GM12878 (cell line): Measurements from ENCODE around the gene TMEM225B. TPM values are rescaled to one million over a fixed set of nuclear protein-coding genes. Genes with fewer than 3 reads are reported as not detected.
A peak's percentile ranks its signal among the peaks of the same experiment; 100 is the strongest.

Source experiments
- CHD2 ChIP-seq: IDR thresholded peaks from 2 replicates; pipeline ENCODE4 v1.6.1; 2011; ENCODE audit warnings: low read depth, low read length, improper control_type of control experiment, borderline replicate concordance
- ELK1 ChIP-seq: IDR thresholded peaks from 2 replicates; pipeline ENCODE4 v1.6.1; 2012; ENCODE audit warnings: low read depth, low read length, improper control_type of control experiment
- IKZF1 ChIP-seq: fragments of 450-650 bp; conservative IDR thresholded peaks from 2 replicates; pipeline ENCODE4 v1.6.1; 2017; ENCODE audit warnings: antibody characterized with exemption, mild to moderate bottlenecking
- NBN ChIP-seq: fragments of 450-650 bp; IDR thresholded peaks from 2 replicates; pipeline ENCODE4 v1.6.1; 2016
- NFIC ChIP-seq: IDR thresholded peaks from 2 replicates; pipeline ENCODE4 v1.6.1; 2012; ENCODE audit warnings: low read depth, mild to moderate bottlenecking, inconsistent platforms, low read length, moderate library complexity
- NRF1 ChIP-seq: conservative IDR thresholded peaks from 2 replicates; pipeline ENCODE4 v1.6.1; 2011; ENCODE audit warnings: mild to moderate bottlenecking, low read depth, low read length, improper control_type of control experiment
- POLR2AphosphoS5 ChIP-seq: IDR thresholded peaks from 2 replicates; pipeline ENCODE4 v1.6.1; 2011; ENCODE audit warnings: mild to moderate bottlenecking, low read length, inconsistent platforms
- RAD21 ChIP-seq: IDR thresholded peaks from 2 replicates; pipeline ENCODE4 v1.6.1; 2011; ENCODE audit warnings: mild to moderate bottlenecking, low read depth, low read length, moderate library complexity; ENCODE audit not compliant: insufficient read depth
- SREBF2 ChIP-seq: IDR thresholded peaks from 2 replicates; pipeline ENCODE4 v1.6.1; 2012; ENCODE audit warnings: mild to moderate bottlenecking, low read length
- SRF ChIP-seq, 2 experiments: IDR thresholded peaks; 2 replicates each; pipeline ENCODE4 v1.6.1; 2011; ENCODE audit warnings: low read depth in 2 of 2, low read length in 2 of 2, mild to moderate bottlenecking in 1 of 2, moderate library complexity in 1 of 2
- TBL1XR1 ChIP-seq: IDR thresholded peaks from 2 replicates; pipeline ENCODE4 v1.6.1; 2012; ENCODE audit warnings: low read depth, low read length, improper control_type of control experiment
- WRNIP1 ChIP-seq: IDR thresholded peaks from 2 replicates; pipeline ENCODE4 v1.6.1; 2011; ENCODE audit warnings: low read depth, low read length, improper control_type of control experiment, borderline replicate concordance
- YY1 ChIP-seq: IDR thresholded peaks from 2 replicates; pipeline ENCODE4 v1.6.1; 2011; ENCODE audit warnings: low read depth, mild to moderate bottlenecking, low read length
- ZBTB33 ChIP-seq: fragments of 450-650 bp; IDR thresholded peaks from 2 replicates; pipeline ENCODE4 v1.6.1; 2017; ENCODE audit warnings: mild to moderate bottlenecking
- ZNF24 ChIP-seq: fragments of 450-650 bp; IDR thresholded peaks from 2 replicates; pipeline ENCODE4 v1.6.1; 2017; ENCODE audit warnings: antibody characterized with exemption, mild to moderate bottlenecking
- ZNF384 ChIP-seq: IDR thresholded peaks from 2 replicates; pipeline ENCODE4 v1.6.1; 2012; ENCODE audit warnings: low read depth, mild to moderate bottlenecking, low read length, improper control_type of control experiment, borderline replicate concordance
- polyA plus RNA-seq, 11 experiments: library from polyadenylated mRNA; depleted of rRNA in 4 of 11; unstranded in 6 of 11; stranded (reverse) in 5 of 11; fragments of >200 nt; fragmentation: Nextera tagmentation in 4 of 11; fragmentation: Illumina TruSeq in 1 of 11; extraction: Ambion mirVana in 4 of 11; extraction: Trizol in 1 of 11; gene quantifications; 1 replicate in 1 of 11; 2 replicates in 10 of 11; pipeline versions ENCODE4 v1.2.1 to v1.2.3, GENCODE V29; 2011 to 2016; ENCODE audit warnings: inconsistent platforms in 2 of 11, missing spikeins in 2 of 11, low read depth in 1 of 11
- total RNA-seq, 4 experiments: library from RNA; depleted of rRNA in 3 of 4; stranded (reverse); fragments of >200 nt in 3 of 4; fragmentation: Illumina TruSeq in 1 of 4; extraction: Trizol in 1 of 4; gene quantifications; 2 replicates each; pipeline versions ENCODE4 v1.2.1 to v1.2.3, GENCODE V29; 2013 to 2021
- TF ChIP-seq, protein P1 (sequence below): fragments of 450-650 bp; IDR thresholded peaks from 2 replicates; pipeline ENCODE4 v1.6.1; 2016; ENCODE audit warnings: mild to moderate bottlenecking
- TF ChIP-seq, protein P2 (sequence below): fragments of 450-650 bp; conservative IDR thresholded peaks from 2 replicates; pipeline ENCODE4 v1.6.1; 2017; ENCODE audit warnings: mild to moderate bottlenecking, moderate library complexity
- TF ChIP-seq, protein P3 (sequence below): fragments of 450-650 bp; IDR thresholded peaks from 2 replicates; pipeline ENCODE4 v1.6.1; 2016; ENCODE audit warnings: mild to moderate bottlenecking, moderate library complexity, borderline replicate concordance

TMEM225B gene
- total and polyA plus RNA-seq, 10 of the 15 experiments (the other 5 are each of a cell fraction or from before 2014, with no cell fraction given), result 0.22 to 1.9 (median 0.43) TPM

- no peak for TF ChIP-seq ZBTB33
- TF ChIP-seq RAD21, result peak; percentile 24; the same call in 1 of the 2 replicates
- TF ChIP-seq CHD2, result no peak
- no peak for TF ChIP-seq ZNF384
- peak; percentile 76 for TF ChIP-seq YY1
- peak; percentile 84; the same call in 1 of the 2 replicates for TF ChIP-seq NBN
- peak; percentile 45 for TF ChIP-seq ZNF24
- TF ChIP-seq, protein P1, sequence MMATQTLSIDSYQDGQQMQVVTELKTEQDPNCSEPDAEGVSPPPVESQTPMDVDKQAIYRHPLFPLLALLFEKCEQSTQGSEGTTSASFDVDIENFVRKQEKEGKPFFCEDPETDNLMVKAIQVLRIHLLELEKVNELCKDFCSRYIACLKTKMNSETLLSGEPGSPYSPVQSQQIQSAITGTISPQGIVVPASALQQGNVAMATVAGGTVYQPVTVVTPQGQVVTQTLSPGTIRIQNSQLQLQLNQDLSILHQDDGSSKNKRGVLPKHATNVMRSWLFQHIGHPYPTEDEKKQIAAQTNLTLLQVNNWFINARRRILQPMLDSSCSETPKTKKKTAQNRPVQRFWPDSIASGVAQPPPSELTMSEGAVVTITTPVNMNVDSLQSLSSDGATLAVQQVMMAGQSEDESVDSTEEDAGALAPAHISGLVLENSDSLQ, result 0 out of 2 replicates have a peak, but pooled peaks have one; percentile 39
- TF ChIP-seq SREBF2, result peak; percentile 46; the same call in 1 of the 2 replicates
- TF ChIP-seq, protein P2, sequence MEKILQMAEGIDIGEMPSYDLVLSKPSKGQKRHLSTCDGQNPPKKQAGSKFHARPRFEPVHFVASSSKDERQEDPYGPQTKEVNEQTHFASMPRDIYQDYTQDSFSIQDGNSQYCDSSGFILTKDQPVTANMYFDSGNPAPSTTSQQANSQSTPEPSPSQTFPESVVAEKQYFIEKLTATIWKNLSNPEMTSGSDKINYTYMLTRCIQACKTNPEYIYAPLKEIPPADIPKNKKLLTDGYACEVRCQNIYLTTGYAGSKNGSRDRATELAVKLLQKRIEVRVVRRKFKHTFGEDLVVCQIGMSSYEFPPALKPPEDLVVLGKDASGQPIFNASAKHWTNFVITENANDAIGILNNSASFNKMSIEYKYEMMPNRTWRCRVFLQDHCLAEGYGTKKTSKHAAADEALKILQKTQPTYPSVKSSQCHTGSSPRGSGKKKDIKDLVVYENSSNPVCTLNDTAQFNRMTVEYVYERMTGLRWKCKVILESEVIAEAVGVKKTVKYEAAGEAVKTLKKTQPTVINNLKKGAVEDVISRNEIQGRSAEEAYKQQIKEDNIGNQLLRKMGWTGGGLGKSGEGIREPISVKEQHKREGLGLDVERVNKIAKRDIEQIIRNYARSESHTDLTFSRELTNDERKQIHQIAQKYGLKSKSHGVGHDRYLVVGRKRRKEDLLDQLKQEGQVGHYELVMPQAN, result peak; percentile 47; the same call in 1 of the 2 replicates
- TF ChIP-seq IKZF1, result peak; percentile 92
- TF ChIP-seq NRF1, result no peak
- peak in 1 of 2 experiments; percentile 69; a peak in 1 of 4 replicates for TF ChIP-seq SRF (IDR thresholded peaks at IDR 0.05; ENCODE audit: low read depth in 2 of 2, low read length in 2 of 2)
- peak; percentile 90 for TF ChIP-seq POLR2AphosphoS5
- TF ChIP-seq NFIC, result no peak
- no peak for TF ChIP-seq TBL1XR1
- no peak for TF ChIP-seq WRNIP1
- TF ChIP-seq, protein P3, sequence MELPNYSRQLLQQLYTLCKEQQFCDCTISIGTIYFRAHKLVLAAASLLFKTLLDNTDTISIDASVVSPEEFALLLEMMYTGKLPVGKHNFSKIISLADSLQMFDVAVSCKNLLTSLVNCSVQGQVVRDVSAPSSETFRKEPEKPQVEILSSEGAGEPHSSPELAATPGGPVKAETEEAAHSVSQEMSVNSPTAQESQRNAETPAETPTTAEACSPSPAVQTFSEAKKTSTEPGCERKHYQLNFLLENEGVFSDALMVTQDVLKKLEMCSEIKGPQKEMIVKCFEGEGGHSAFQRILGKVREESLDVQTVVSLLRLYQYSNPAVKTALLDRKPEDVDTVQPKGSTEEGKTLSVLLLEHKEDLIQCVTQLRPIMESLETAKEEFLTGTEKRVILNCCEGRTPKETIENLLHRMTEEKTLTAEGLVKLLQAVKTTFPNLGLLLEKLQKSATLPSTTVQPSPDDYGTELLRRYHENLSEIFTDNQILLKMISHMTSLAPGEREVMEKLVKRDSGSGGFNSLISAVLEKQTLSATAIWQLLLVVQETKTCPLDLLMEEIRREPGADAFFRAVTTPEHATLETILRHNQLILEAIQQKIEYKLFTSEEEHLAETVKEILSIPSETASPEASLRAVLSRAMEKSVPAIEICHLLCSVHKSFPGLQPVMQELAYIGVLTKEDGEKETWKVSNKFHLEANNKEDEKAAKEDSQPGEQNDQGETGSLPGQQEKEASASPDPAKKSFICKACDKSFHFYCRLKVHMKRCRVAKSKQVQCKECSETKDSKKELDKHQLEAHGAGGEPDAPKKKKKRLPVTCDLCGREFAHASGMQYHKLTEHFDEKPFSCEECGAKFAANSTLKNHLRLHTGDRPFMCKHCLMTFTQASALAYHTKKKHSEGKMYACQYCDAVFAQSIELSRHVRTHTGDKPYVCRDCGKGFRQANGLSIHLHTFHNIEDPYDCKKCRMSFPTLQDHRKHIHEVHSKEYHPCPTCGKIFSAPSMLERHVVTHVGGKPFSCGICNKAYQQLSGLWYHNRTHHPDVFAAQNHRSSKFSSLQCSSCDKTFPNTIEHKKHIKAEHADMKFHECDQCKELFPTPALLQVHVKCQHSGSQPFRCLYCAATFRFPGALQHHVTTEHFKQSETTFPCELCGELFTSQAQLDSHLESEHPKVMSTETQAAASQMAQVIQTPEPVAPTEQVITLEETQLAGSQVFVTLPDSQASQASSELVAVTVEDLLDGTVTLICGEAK, result peak; percentile 97
- TF ChIP-seq ELK1, result peak; percentile 87
Observed at GRCh38 chr7:99616359-99617191, 18.5 kb downstream of the TMEM225B start, which contains the start of gene ZSCAN25 (continued).
